ENCODE measurements around the gene TCF4.

- TF ChIP-seq EZH2 (IDR thresholded peaks at IDR 0.05; ENCODE audit: low read length) = no peak
- TF ChIP-seq, protein P1, sequence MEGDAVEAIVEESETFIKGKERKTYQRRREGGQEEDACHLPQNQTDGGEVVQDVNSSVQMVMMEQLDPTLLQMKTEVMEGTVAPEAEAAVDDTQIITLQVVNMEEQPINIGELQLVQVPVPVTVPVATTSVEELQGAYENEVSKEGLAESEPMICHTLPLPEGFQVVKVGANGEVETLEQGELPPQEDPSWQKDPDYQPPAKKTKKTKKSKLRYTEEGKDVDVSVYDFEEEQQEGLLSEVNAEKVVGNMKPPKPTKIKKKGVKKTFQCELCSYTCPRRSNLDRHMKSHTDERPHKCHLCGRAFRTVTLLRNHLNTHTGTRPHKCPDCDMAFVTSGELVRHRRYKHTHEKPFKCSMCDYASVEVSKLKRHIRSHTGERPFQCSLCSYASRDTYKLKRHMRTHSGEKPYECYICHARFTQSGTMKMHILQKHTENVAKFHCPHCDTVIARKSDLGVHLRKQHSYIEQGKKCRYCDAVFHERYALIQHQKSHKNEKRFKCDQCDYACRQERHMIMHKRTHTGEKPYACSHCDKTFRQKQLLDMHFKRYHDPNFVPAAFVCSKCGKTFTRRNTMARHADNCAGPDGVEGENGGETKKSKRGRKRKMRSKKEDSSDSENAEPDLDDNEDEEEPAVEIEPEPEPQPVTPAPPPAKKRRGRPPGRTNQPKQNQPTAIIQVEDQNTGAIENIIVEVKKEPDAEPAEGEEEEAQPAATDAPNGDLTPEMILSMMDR (optimal IDR thresholded peaks at IDR 0.05 in 1 of 3, IDR thresholded peaks at IDR 0.05 in 1 of 3, conservative IDR thresholded peaks at IDR 0.05 in 1 of 3; ENCODE audit: extremely low read depth in 1 of 3, insufficient read depth in 2 of 3, low read length in 3 of 3) = no peak
Observed at GRCh38 chr18:55220523-55220922, 367.5 kb downstream of the TCF4 start.

All from keratinocyte (primary cell).